LHCN-M2 (cell line): ENCODE measurements around the gene HNRNPH2. TPM values are rescaled to one million over a fixed set of nuclear protein-coding genes. Genes with fewer than 3 reads are reported as not detected.

Source experiments
- DNase-seq: peaks from one replicate; pipeline ENCODE4 v3.0.0-alpha.2; 2012; ENCODE audit warnings: low read depth
- total RNA-seq: library from RNA; depleted of rRNA; stranded (reverse); fragments of >200 nt; gene quantifications from 2 replicates; pipeline ENCODE4 v1.2.3, GENCODE V29; 2014; rRNA removed

HNRNPH2 gene
- total RNA-seq, 1 experiment from 2014 or later = 71.9 TPM

- DNase-seq = no peak
Observed at GRCh38 chrX:101452056-101452455, 44.0 kb downstream of the HNRNPH2 start.

- no peak for DNase-seq
Observed at GRCh38 chrX:101460669-101461068, 52.6 kb downstream of the HNRNPH2 start.

GRCh38 chrX:101462892-101463291 lies 54.9 kb downstream of the HNRNPH2 start:
- peak; percentile 31 for DNase-seq

Other genes starting within 250 kb of the HNRNPH2 start
- 2.5 and 3.1 TPM in 2 replicates for gene DRP2, start 188.4 kb upstream of the HNRNPH2 start, total RNA-seq
- 0.13 TPM in 1 of 2 replicates, not detected in the other for gene TAF7L, start 116.9 kb upstream of the HNRNPH2 start, total RNA-seq
- gene TIMM8A, start 59.5 kb upstream of the HNRNPH2 start, total RNA-seq = 4.3 and 5.6 TPM in 2 replicates
- gene BTK, start 22.0 kb upstream of the HNRNPH2 start, total RNA-seq = not detected in 2 replicates
- gene RPL36A, start 17.2 kb upstream of the HNRNPH2 start, total RNA-seq = 1,273 and 1,873 TPM in 2 replicates
- 52.1 and 62.6 TPM in 2 replicates for gene GLA, start 297 bp upstream of the HNRNPH2 start, total RNA-seq
- gene ARMCX4, start 77.2 kb downstream of the HNRNPH2 start, total RNA-seq = 0.92 and 1.2 TPM in 2 replicates
- 52.3 and 73.5 TPM in 2 replicates for gene ARMCX1, start 142.3 kb downstream of the HNRNPH2 start, total RNA-seq
- 32.8 and 33.5 TPM in 2 replicates for gene ARMCX6, start 209.8 kb downstream of the HNRNPH2 start, total RNA-seq
- 45.4 and 47.0 TPM in 2 replicates for gene ARMCX3, start 214.9 kb downstream of the HNRNPH2 start, total RNA-seq